SU-DHL-6 (cell line): ENCODE data around the gene HOXA6.

Source experiments
- H2AFZ ChIP-seq: fragments of 200-600 bp; sonication (generic); 2 replicates; pipeline ENCODE4 v1.6.1; 2014; ENCODE audit warnings: low read depth, mild to moderate bottlenecking, moderate library complexity, mixed read lengths, antibody characterized with exemption, low read length; ENCODE audit not compliant: severe bottlenecking
- H3F3A ChIP-seq: fragments of 200-600 bp; shearing (Covaris generic); 2 replicates; pipeline ENCODE4 v1.6.0; 2016; ENCODE audit warnings: antibody characterized with exemption, mild to moderate bottlenecking; ENCODE audit not compliant: insufficient read depth
- H3K27ac ChIP-seq: fragments of 200-600 bp; sonication (generic); 2 replicates; pipeline ENCODE4 v1.5.1; 2016; ENCODE audit warnings: low read depth, mild to moderate bottlenecking, low read length, moderate library complexity, mixed read lengths
- H3K27me3 ChIP-seq: fragments of 200-600 bp; sonication (generic), shearing (Covaris generic); 2 replicates; pipeline ENCODE4 v1.6.0; 2014; ENCODE audit warnings: mild to moderate bottlenecking, low read length
- H3K36me3 ChIP-seq: fragments of 200-600 bp; sonication (generic); 2 replicates; pipeline ENCODE4 v1.6.1; 2014; ENCODE audit warnings: mild to moderate bottlenecking, low read length, mixed read lengths
- H3K4me2 ChIP-seq: fragments of 300-600, 200-600 bp; shearing (Covaris generic), sonication (generic); 2 replicates; pipeline ENCODE4 v1.6.0; 2014; ENCODE audit warnings: low read length, low read depth, mild to moderate bottlenecking; ENCODE audit not compliant: poor library complexity, severe bottlenecking
- H3K4me3 ChIP-seq: fragments of 200-600 bp; sonication (generic); 2 replicates; pipeline ENCODE4 v1.5.1; 2014; ENCODE audit warnings: antibody characterized with exemption, low read length, mild to moderate bottlenecking, mixed read lengths; ENCODE audit not compliant: insufficient read depth, poor library complexity, severe bottlenecking
- H3K79me2 ChIP-seq: fragments of 200-600 bp; sonication (generic); 2 replicates; pipeline ENCODE4 v1.6.1; 2014; ENCODE audit warnings: mild to moderate bottlenecking, low read length, moderate library complexity; ENCODE audit not compliant: insufficient read depth
- H3K9ac ChIP-seq: fragments of 200-600 bp; sonication (generic); 2 replicates; pipeline ENCODE4 v1.7.0; 2014; ENCODE audit warnings: mild to moderate bottlenecking, low read length
- H3K9me2 ChIP-seq: fragments of 200-600 bp; sonication (generic); replicated peaks from 2 replicates; pipeline ENCODE4 v1.6.1; 2014; ENCODE audit warnings: low read length; ENCODE audit not compliant: insufficient read depth
- H3K9me3 ChIP-seq: fragments of 200-600 bp; sonication (generic); 2 replicates; pipeline ENCODE4 v1.6.1; 2014; ENCODE audit warnings: low read length, mixed read lengths; ENCODE audit not compliant: insufficient read depth
- H4K20me1 ChIP-seq: fragments of 200-600 bp; sonication (generic); 2 replicates; pipeline ENCODE4 v1.6.1; 2014; ENCODE audit warnings: low read depth, mild to moderate bottlenecking, antibody characterized with exemption, low read length, moderate library complexity, mixed read lengths
- CTCF ChIP-seq: fragments of 200-600 bp; sonication (generic); IDR thresholded peaks from one replicate; pipeline ENCODE4 v1.5.1; 2017; ENCODE audit warnings: antibody characterized with exemption, mild to moderate bottlenecking, low read length, moderate library complexity; ENCODE audit not compliant: insufficient read depth, poor library complexity, severe bottlenecking
- EZH2phosphoT487 ChIP-seq: fragments of 200-600 bp; sonication (generic), shearing (Covaris generic); conservative IDR thresholded peaks from 2 replicates; pipeline ENCODE4 v1.6.1; 2018; ENCODE audit warnings: mild to moderate bottlenecking, antibody characterized with exemption, low read length, moderate library complexity, mixed read lengths

The HOXA6 gene

GRCh38 chr7:27158436-27159265 lies 11.1 kb upstream of the HOXA6 start:
- Histone ChIP-seq H3K9me2 (no peaks in the 10 kb centered on the region), H3F3A (peaks cover 22% of the 10 kb centered on the region), H3K27ac (no peak overlapping the region), H3K27me3 (no peaks in the 10 kb centered on the region), H3K4me2 (no peak overlapping the region), H3K36me3 (0 out of 2 replicates have a peak, but pooled peaks cover 4% of the 10 kb centered on the region), H3K79me2 (0 out of 2 replicates have a peak, but pooled peaks cover 4% of the 10 kb centered on the region), H4K20me1 (no peaks in the 10 kb centered on the region), H3K9me3 (no peaks in the 10 kb centered on the region), H3K4me3 (no peak overlapping the region), H2AFZ (no peak overlapping the region), H3K9ac (no peak overlapping the region)
- TF ChIP-seq CTCF (no peak), EZH2phosphoT487 (no peak)

GRCh38 chr7:27157702-27158431 lies 10.3 kb upstream of the HOXA6 start:
- Histone ChIP-seq H3K36me3 (0 out of 2 replicates have a peak, but pooled peaks cover 4% of the 10 kb centered on the region), H3K27me3 (no peaks in the 10 kb centered on the region), H3K27ac (no peak overlapping the region), H3K4me3 (no peak overlapping the region), H3K9ac (no peak overlapping the region), H3K4me2 (no peak overlapping the region), H3K79me2 (0 out of 2 replicates have a peak, but pooled peaks cover 4% of the 10 kb centered on the region), H2AFZ (no peak overlapping the region), H3K9me2 (no peaks in the 10 kb centered on the region), H3K9me3 (no peaks in the 10 kb centered on the region), H4K20me1 (no peaks in the 10 kb centered on the region), H3F3A (peaks cover 21% of the 10 kb centered on the region)
- TF ChIP-seq CTCF (no peak), EZH2phosphoT487 (no peak)

GRCh38 chr7:27156916-27157701 lies 9.5 kb upstream of the HOXA6 start:
- peak overlapping the region; percentile 77 for H2AFZ ChIP-seq
- 0 out of 2 replicates have a peak, but pooled peaks cover 4% of the 10 kb centered on the region for H3K36me3 ChIP-seq
- peak overlapping the region; percentile 83 for H3K4me2 ChIP-seq
- no peaks in the 10 kb centered on the region for H3K9me3 ChIP-seq
- H4K20me1 ChIP-seq: no peaks in the 10 kb centered on the region
- H3F3A ChIP-seq: peaks cover 17% of the 10 kb centered on the region
- TF ChIP-seq EZH2phosphoT487 (no peak), CTCF (no peak)
- no peaks in the 10 kb centered on the region for H3K27me3 ChIP-seq
- H3K9ac ChIP-seq: peak overlapping the region; percentile 83
- H3K27ac ChIP-seq: no peak overlapping the region
- peak overlapping the region; percentile 69 for H3K4me3 ChIP-seq
- H3K9me2 ChIP-seq: no peaks in the 10 kb centered on the region
- H3K79me2 ChIP-seq: 0 out of 2 replicates have a peak, but pooled peaks cover 4% of the 10 kb centered on the region
